ENCODE data around the gene KIAA0513. TPM values are rescaled to one million over a fixed set of nuclear protein-coding genes. Genes with fewer than 3 reads are reported as not detected.

Gene KIAA0513
- total RNA-seq, 1 experiment from 2014 or later = 8.7 TPM

DNA sequence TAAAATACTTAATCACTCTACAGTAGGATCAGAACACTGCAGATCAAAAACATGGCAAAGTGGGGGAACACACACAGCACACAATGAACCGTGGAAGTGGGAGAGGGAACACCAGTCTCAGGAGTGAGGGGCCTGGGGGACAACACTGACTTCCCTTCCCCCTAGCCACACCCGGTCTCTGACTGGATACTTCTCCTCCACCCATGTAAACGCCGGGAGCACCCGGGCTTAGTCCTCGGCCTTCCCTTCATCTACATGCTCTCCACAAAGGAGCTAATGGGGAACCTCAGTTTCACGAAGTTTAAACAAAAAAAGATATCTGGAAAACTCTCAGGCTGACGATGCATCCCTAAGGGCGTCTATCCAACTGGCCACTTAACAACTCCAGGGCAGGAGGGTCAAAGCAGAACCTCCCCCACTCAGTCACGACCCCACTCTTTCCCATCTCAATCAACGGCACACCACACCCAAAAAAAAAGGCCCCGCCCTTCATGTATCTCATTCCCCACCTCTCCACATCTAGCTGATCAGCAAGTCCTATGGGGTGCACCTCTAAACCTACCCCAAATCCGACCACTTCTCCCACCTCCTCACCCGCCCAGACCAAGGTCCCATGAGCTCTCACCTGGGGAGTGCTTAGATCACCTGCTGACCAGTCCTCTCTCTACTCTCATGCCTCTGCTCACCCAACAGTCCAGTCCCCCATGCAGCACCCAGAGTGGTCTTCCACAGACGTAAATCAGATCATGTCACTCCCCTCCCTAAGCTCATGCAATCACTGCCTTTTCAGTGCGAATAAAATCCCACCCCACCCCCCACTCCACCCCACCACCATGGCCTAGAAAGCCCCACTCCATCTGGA, 23.6 kb upstream of the KIAA0513 start:
- POLR2A ChIA-PET = no interaction called here
- no peaks in the 10 kb centered on the region for H3K9me3 ChIP-seq (ENCODE audit: control insufficient read depth, insufficient read depth, low read depth, low read length)
- TF ChIP-seq, protein P1, sequence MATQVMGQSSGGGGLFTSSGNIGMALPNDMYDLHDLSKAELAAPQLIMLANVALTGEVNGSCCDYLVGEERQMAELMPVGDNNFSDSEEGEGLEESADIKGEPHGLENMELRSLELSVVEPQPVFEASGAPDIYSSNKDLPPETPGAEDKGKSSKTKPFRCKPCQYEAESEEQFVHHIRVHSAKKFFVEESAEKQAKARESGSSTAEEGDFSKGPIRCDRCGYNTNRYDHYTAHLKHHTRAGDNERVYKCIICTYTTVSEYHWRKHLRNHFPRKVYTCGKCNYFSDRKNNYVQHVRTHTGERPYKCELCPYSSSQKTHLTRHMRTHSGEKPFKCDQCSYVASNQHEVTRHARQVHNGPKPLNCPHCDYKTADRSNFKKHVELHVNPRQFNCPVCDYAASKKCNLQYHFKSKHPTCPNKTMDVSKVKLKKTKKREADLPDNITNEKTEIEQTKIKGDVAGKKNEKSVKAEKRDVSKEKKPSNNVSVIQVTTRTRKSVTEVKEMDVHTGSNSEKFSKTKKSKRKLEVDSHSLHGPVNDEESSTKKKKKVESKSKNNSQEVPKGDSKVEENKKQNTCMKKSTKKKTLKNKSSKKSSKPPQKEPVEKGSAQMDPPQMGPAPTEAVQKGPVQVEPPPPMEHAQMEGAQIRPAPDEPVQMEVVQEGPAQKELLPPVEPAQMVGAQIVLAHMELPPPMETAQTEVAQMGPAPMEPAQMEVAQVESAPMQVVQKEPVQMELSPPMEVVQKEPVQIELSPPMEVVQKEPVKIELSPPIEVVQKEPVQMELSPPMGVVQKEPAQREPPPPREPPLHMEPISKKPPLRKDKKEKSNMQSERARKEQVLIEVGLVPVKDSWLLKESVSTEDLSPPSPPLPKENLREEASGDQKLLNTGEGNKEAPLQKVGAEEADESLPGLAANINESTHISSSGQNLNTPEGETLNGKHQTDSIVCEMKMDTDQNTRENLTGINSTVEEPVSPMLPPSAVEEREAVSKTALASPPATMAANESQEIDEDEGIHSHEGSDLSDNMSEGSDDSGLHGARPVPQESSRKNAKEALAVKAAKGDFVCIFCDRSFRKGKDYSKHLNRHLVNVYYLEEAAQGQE (IDR thresholded peaks at IDR 0.05; ENCODE audit: insufficient read depth in 1 of 2, low read depth in 2 of 2, low read length in 1 of 2) = no peak
- TF ChIP-seq TCF7L2 (IDR thresholded peaks at IDR 0.05; ENCODE audit: low read depth, low read length) (no peak), POLR2AphosphoS5 (IDR thresholded peaks at IDR 0.05; ENCODE audit: low read depth, low read length) (no peak), SIN3A (IDR thresholded peaks at IDR 0.05; ENCODE audit: borderline replicate concordance, insufficient read depth, low read depth, low read length) (no peak)
- TF ChIP-seq, protein P2, sequence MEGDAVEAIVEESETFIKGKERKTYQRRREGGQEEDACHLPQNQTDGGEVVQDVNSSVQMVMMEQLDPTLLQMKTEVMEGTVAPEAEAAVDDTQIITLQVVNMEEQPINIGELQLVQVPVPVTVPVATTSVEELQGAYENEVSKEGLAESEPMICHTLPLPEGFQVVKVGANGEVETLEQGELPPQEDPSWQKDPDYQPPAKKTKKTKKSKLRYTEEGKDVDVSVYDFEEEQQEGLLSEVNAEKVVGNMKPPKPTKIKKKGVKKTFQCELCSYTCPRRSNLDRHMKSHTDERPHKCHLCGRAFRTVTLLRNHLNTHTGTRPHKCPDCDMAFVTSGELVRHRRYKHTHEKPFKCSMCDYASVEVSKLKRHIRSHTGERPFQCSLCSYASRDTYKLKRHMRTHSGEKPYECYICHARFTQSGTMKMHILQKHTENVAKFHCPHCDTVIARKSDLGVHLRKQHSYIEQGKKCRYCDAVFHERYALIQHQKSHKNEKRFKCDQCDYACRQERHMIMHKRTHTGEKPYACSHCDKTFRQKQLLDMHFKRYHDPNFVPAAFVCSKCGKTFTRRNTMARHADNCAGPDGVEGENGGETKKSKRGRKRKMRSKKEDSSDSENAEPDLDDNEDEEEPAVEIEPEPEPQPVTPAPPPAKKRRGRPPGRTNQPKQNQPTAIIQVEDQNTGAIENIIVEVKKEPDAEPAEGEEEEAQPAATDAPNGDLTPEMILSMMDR (IDR thresholded peaks at IDR 0.05) = no peak
- ATAC-seq (peak; percentile 6), DNase-seq (ENCODE audit: low read depth, low spot score) (no peak)
- peak overlapping the region; percentile 97 for H3K27ac ChIP-seq (ENCODE audit: low read length)
- 0 out of 2 replicates have a peak, but pooled peaks cover 3% of the 10 kb centered on the region for H3K36me3 ChIP-seq (ENCODE audit: control insufficient read depth, insufficient read depth, low read length)
- in situ Hi-C loops (cut with HindIII; ENCODE audit: low pct_unique_long_range_greater_than_20kb, low sequenced_read_pairs) = no loop called here
- H3K4me1 ChIP-seq (ENCODE audit: control insufficient read depth, insufficient read depth, low read length) = peaks cover 84% of the 10 kb centered on the region
- BruUV-seq (replicated peaks) = no TSS peak
- intact Hi-C loops (cut with micrococcal nuclease; ENCODE audit: unreplicated experiment) = no loop called here
- no peaks in the 10 kb centered on the region for H3K27me3 ChIP-seq (ENCODE audit: control insufficient read depth, insufficient read depth, low read length)
- H3K4me3 ChIP-seq (ENCODE audit: low read depth in 2 of 2, low read length in 2 of 2) = peak overlapping the region; percentile 33 to 59; a peak in 3 of 4 replicates
- CTCF ChIA-PET = no interaction called here

DNA sequence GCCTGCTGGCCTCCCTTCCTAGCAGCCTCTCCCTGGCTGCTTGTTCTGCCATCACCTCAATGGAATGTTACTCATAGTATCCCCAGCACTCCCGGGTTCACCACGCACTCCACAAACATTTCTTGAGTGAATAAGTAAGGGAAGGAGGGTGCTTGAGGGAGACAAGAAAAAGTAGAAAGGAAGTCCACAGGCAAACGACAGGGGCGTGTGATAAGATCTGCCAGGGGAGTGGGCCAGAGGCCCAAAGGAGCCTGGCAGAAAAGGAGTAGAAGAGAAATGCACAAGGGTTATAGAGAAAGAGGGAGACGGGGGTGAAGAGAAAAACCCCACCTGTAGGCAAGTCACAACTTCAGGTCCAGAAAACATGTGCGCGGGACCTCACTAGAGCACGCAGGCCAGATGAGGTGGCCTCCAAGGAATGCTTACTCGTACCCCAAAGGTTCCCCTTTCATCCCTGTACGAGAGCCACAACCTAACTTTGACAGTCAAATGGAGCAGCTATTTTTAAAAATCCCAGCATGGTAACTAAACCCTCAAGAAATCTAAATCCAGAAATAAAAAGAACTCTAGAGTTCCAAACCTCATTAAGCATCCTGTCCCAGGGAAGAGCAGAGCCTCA, 22.9 kb upstream of the KIAA0513 start:
- H3K27me3 ChIP-seq (ENCODE audit: control insufficient read depth, insufficient read depth, low read length) = no peaks in the 10 kb centered on the region
- H3K36me3 ChIP-seq (ENCODE audit: control insufficient read depth, insufficient read depth, low read length) = no peaks in the 10 kb centered on the region
- H3K4me1 ChIP-seq (ENCODE audit: control insufficient read depth, insufficient read depth, low read length) = peaks cover 83% of the 10 kb centered on the region
- DNase-seq (ENCODE audit: low read depth, low spot score) = no peak
- TF ChIP-seq, protein P2 (IDR thresholded peaks at IDR 0.05) = no peak
- no peak for TF ChIP-seq POLR2AphosphoS5 (IDR thresholded peaks at IDR 0.05; ENCODE audit: low read depth, low read length)
- TF ChIP-seq SIN3A (IDR thresholded peaks at IDR 0.05; ENCODE audit: borderline replicate concordance, insufficient read depth, low read depth, low read length) = no peak
- CTCF ChIA-PET = no interaction called here
- in situ Hi-C loops (cut with HindIII; ENCODE audit: low pct_unique_long_range_greater_than_20kb, low sequenced_read_pairs) = no loop called here
- no TSS peak for BruUV-seq (replicated peaks)
- peak overlapping the region; percentile 8 to 59; a peak in 3 of 4 replicates for H3K4me3 ChIP-seq (ENCODE audit: low read depth in 2 of 2, low read length in 2 of 2)
- H3K27ac ChIP-seq (ENCODE audit: low read length) = peak overlapping the region; percentile 97
- peak; percentile 44 for ATAC-seq
- intact Hi-C loops (cut with micrococcal nuclease; ENCODE audit: unreplicated experiment) = no loop called here
- no peaks in the 10 kb centered on the region for H3K9me3 ChIP-seq (ENCODE audit: control insufficient read depth, insufficient read depth, low read depth, low read length)
- POLR2A ChIA-PET = interaction anchor here (0.5 to 0.9 kb wide), 2 partner anchors 8 to 122 kb away, joined by 4 to 5 read pairs; no protein-coding TSS in a partner anchor
